Fibroblast of skin of scalp (primary cell): Measurements from ENCODE around the gene SEC62.
"Not testable (repeated sequence)": the region's sequence is repeated elsewhere in the genome, so short reads cannot be mapped to it uniquely, and the experiment has no call there.

Experiments
- DNase-seq: peaks from one replicate; pipeline ENCODE4 v3.0.0-alpha.2; 2013

Gene SEC62

GRCh38 chr3:170019306-170019705 is 52.7 kb downstream of the SEC62 start:
- not testable (repeated sequence) for DNase-seq

- no peak for DNase-seq
These were observed 54.5 kb downstream of the SEC62 start for GRCh38 chr3:170021083-170021482.

GRCh38 chr3:170022336-170022735 is 55.7 kb downstream of the SEC62 start:
- no peak for DNase-seq

- DNase-seq: no peak
These were observed 56.6 kb downstream of the SEC62 start for GRCh38 chr3:170023165-170023564.

- DNase-seq: no peak
These were observed 58.0 kb downstream of the SEC62 start for GRCh38 chr3:170024581-170024980.

GRCh38 chr3:170027233-170028102 is 60.9 kb downstream of the SEC62 start:
- DNase-seq: no peak

GRCh38 chr3:170033489-170033888 is 66.9 kb downstream of the SEC62 start:
- DNase-seq: no peak

GRCh38 chr3:170037463-170038433 is 71.1 kb downstream of the SEC62 start, which contains the start of gene GPR160:
TSS of gene GPR160 (plus strand) at chr3:170037995. CDS start at chr3:170083973, 45,978 bp downstream.
- DNase-seq: peak; percentile 41

GRCh38 chr3:170038434-170039110 is 72.0 kb downstream of the SEC62 start:
- DNase-seq: no peak

GRCh38 chr3:170040418-170040817 is 73.8 kb downstream of the SEC62 start:
- DNase-seq: no peak

- DNase-seq: no peak
These were observed 76.9 kb downstream of the SEC62 start for GRCh38 chr3:170043506-170043905.

GRCh38 chr3:170044271-170044670 is 77.7 kb downstream of the SEC62 start:
- no peak for DNase-seq

GRCh38 chr3:170044795-170045244 is 78.2 kb downstream of the SEC62 start:
- no peak for DNase-seq

GRCh38 chr3:170046269-170047132 is 79.9 kb downstream of the SEC62 start:
- no peak for DNase-seq

GRCh38 chr3:170047133-170047404 is 80.5 kb downstream of the SEC62 start:
- DNase-seq: no peak
